ENCODE data around the gene ORM1. TPM values are rescaled to one million over a fixed set of nuclear protein-coding genes. Genes with fewer than 3 reads are reported as not detected.

The ORM1 gene
- total and polyA plus RNA-seq, 7 experiments from 2014 or later: 0.29 TPM; not detected in 6

- Mint-ChIP-seq H3K4me1 (peaks cover 68 to 99% (median 84%) of the 10 kb centered on the region in 7 donors), H3K4me3 (peak overlapping the region in 5 of 10 donors; percentile 29 to 98 (median 36)), H3K9me3 (no peaks in the 10 kb centered on the region), H3K36me3 (peaks cover 16 to 76% (median 59%) of the 10 kb centered on the region in 5 donors), H3K27ac (peak overlapping the region; percentile 70 to 98 (median 93)), H3K27me3 (no peaks in the 10 kb centered on the region)
- intact Hi-C loops (cut with micrococcal nuclease): no loop called here
- Histone ChIP-seq H3K4me3 (ENCODE audit: low read length) (no peak overlapping the region), H3K27me3 (ENCODE audit: control insufficient read depth in 2 of 2, insufficient read depth in 2 of 2, low read length in 2 of 2) (no peaks in the 10 kb centered on the region), H3K4me1 (ENCODE audit: control insufficient read depth in 2 of 2, insufficient read depth in 2 of 2, low read length in 2 of 2) (peaks cover 80 to 87% of the 10 kb centered on the region in 2 donors), H3K27ac (ENCODE audit: low read depth, low read length) (peak overlapping the region; percentile 63), H3K36me3 (ENCODE audit: control insufficient read depth in 2 of 3, insufficient read depth in 3 of 3, low read length in 3 of 3) (peaks cover 60 to 77% (median 75%) of the 10 kb centered on the region in 3 experiments), H3K9me3 (ENCODE audit: control insufficient read depth in 2 of 3, low read length in 3 of 3) (no peaks in the 10 kb centered on the region)
- POLR2A ChIA-PET: interaction anchor here (0.6 to 33.8 kb wide), 7 partner anchors 11 to 286 kb away, joined by 3 to 978 read pairs (median 3); partner anchors contain the start of gene AKNA
- ATAC-seq (no peak), DNase-seq (no peak)
- CTCF ChIA-PET: interaction anchor here (0.6 to 1.9 kb wide), 7 partner anchors 9 to 288 kb away, joined by 3 to 6 read pairs (median 4); partner anchors contain the start of gene AKNA
These were observed 42.3 kb downstream of the ORM1 start for GRCh38 chr9:114365194-114365593.

- Mint-ChIP-seq H3K4me3 (peak overlapping the region; percentile 62 to 98 (median 76)), H3K4me1 (peaks cover 65 to 99% (median 80%) of the 10 kb centered on the region in 7 donors), H3K36me3 (peaks cover 9 to 67% (median 45%) of the 10 kb centered on the region in 5 donors), H3K9me3 (no peaks in the 10 kb centered on the region), H3K27me3 (no peaks in the 10 kb centered on the region), H3K27ac (peak overlapping the region; percentile 70 to 98 (median 93))
- H3K4me1 ChIP-seq (ENCODE audit: control insufficient read depth in 2 of 2, insufficient read depth in 2 of 2, low read length in 2 of 2): peaks cover 89 to 94% of the 10 kb centered on the region in 2 donors
- ChIA-PET CTCF (interaction anchor here (1.5 to 2.1 kb wide), 4 partner anchors 15 to 226 kb away, joined by 3 to 8 read pairs (median 6); partner anchors contain the start of gene AKNA), POLR2A (interaction anchor here (0.7 to 33.8 kb wide), 4 partner anchors 12 to 226 kb away, joined by 3 to 978 read pairs (median 7); partner anchors contain the start of gene AKNA)
- ATAC-seq: peak; percentile 60
- H3K4me3 ChIP-seq (ENCODE audit: low read length): peak overlapping the region; percentile 17
- intact Hi-C loops (cut with micrococcal nuclease): loop anchor here in 1 of 2 donors (1.0 kb wide), 1 partner anchor 13 kb away; no protein-coding TSS in a partner anchor
- peak in 7 of 9 donors; percentile 40 to 69 (median 64) for DNase-seq
- H3K9me3 ChIP-seq (ENCODE audit: control insufficient read depth in 2 of 3, low read length in 3 of 3): no peaks in the 10 kb centered on the region
- peaks cover 46 to 73% (median 62%) of the 10 kb centered on the region in 3 experiments for H3K36me3 ChIP-seq (ENCODE audit: control insufficient read depth in 2 of 3, insufficient read depth in 3 of 3, low read length in 3 of 3)
- H3K27me3 ChIP-seq (ENCODE audit: control insufficient read depth in 2 of 2, insufficient read depth in 2 of 2, low read length in 2 of 2): no peaks in the 10 kb centered on the region
- H3K27ac ChIP-seq (ENCODE audit: low read depth, low read length): peak overlapping the region; percentile 69
These were observed 43.6 kb downstream of the ORM1 start for GRCh38 chr9:114366334-114367128.

GRCh38 chr9:114367366-114367765 is 44.5 kb downstream of the ORM1 start:
- peak overlapping the region; percentile 70 to 98 (median 93) for H3K27ac Mint-ChIP-seq
- H3K4me1 Mint-ChIP-seq: peaks cover 72 to 99% (median 88%) of the 10 kb centered on the region in 7 donors
- H3K36me3 Mint-ChIP-seq: peaks cover 9 to 67% (median 44%) of the 10 kb centered on the region in 5 donors
- Histone ChIP-seq H3K9me3 (ENCODE audit: control insufficient read depth in 2 of 3, low read length in 3 of 3) (no peaks in the 10 kb centered on the region), H3K36me3 (ENCODE audit: control insufficient read depth in 2 of 3, insufficient read depth in 3 of 3, low read length in 3 of 3) (peaks cover 38 to 65% (median 53%) of the 10 kb centered on the region in 3 experiments), H3K27ac (ENCODE audit: low read depth, low read length) (peak overlapping the region; percentile 69), H3K27me3 (ENCODE audit: control insufficient read depth in 2 of 2, insufficient read depth in 2 of 2, low read length in 2 of 2) (no peaks in the 10 kb centered on the region), H3K4me3 (ENCODE audit: low read length) (peak overlapping the region; percentile 17), H3K4me1 (ENCODE audit: control insufficient read depth in 2 of 2, insufficient read depth in 2 of 2, low read length in 2 of 2) (peaks cover 93 to 94% of the 10 kb centered on the region in 2 donors)
- intact Hi-C loops (cut with micrococcal nuclease): no loop called here
- H3K27me3 Mint-ChIP-seq: no peaks in the 10 kb centered on the region
- no peak for ATAC-seq
- ChIA-PET CTCF (interaction anchor here (0.8 to 2.1 kb wide), 4 partner anchors 13 to 38 kb away, joined by 3 to 8 read pairs (median 5); partner anchors contain the start of gene AKNA), POLR2A (interaction anchor here (0.6 to 33.8 kb wide), 4 partner anchors 13 to 24 kb away, joined by 3 to 978 read pairs (median 7); partner anchors contain the start of gene AKNA)
- DNase-seq: no peak
- peak overlapping the region in 9 of 10 donors; percentile 53 to 98 (median 72) for H3K4me3 Mint-ChIP-seq
- no peaks in the 10 kb centered on the region for H3K9me3 Mint-ChIP-seq

GRCh38 chr9:114367772-114368569 is 45.1 kb downstream of the ORM1 start:
- H3K4me1 Mint-ChIP-seq: peaks cover 69 to 100% (median 88%) of the 10 kb centered on the region in 7 donors
- ChIA-PET CTCF (interaction anchor here (0.7 to 2.1 kb wide), 8 partner anchors 13 to 285 kb away, joined by 3 to 8 read pairs (median 4); partner anchors contain the start of gene AKNA), POLR2A (interaction anchor here (0.6 to 33.8 kb wide), 6 partner anchors 8 to 219 kb away, joined by 3 to 978 read pairs (median 4); partner anchors contain the start of genes AKNA and ATP6V1G1)
- DNase-seq: no peak
- Histone ChIP-seq H3K9me3 (ENCODE audit: control insufficient read depth in 2 of 3, low read length in 3 of 3) (no peaks in the 10 kb centered on the region), H3K36me3 (ENCODE audit: control insufficient read depth in 2 of 3, insufficient read depth in 3 of 3, low read length in 3 of 3) (peaks cover 34 to 59% (median 48%) of the 10 kb centered on the region in 3 experiments), H3K27me3 (ENCODE audit: control insufficient read depth in 2 of 2, insufficient read depth in 2 of 2, low read length in 2 of 2) (no peaks in the 10 kb centered on the region), H3K4me3 (ENCODE audit: low read length) (peak overlapping the region; percentile 8), H3K27ac (ENCODE audit: low read depth, low read length) (peak overlapping the region; percentile 69), H3K4me1 (ENCODE audit: control insufficient read depth in 2 of 2, insufficient read depth in 2 of 2, low read length in 2 of 2) (peaks cover 93 to 96% of the 10 kb centered on the region in 2 donors)
- no peaks in the 10 kb centered on the region for H3K9me3 Mint-ChIP-seq
- H3K27me3 Mint-ChIP-seq: no peaks in the 10 kb centered on the region
- H3K36me3 Mint-ChIP-seq: peaks cover 9 to 67% (median 42%) of the 10 kb centered on the region in 5 donors
- no peak for ATAC-seq
- intact Hi-C loops (cut with micrococcal nuclease): no loop called here
- H3K4me3 Mint-ChIP-seq: peak overlapping the region; percentile 16 to 98 (median 68)
- peak overlapping the region; percentile 70 to 98 (median 93) for H3K27ac Mint-ChIP-seq

- Mint-ChIP-seq H3K4me1 (peaks cover 61 to 100% (median 85%) of the 10 kb centered on the region in 7 donors), H3K9me3 (no peaks in the 10 kb centered on the region), H3K4me3 (peak overlapping the region; percentile 1 to 98 (median 46)), H3K27me3 (no peaks in the 10 kb centered on the region), H3K27ac (peak overlapping the region; percentile 60 to 96 (median 82)), H3K36me3 (peaks cover 9 to 62% (median 38%) of the 10 kb centered on the region in 5 donors)
- POLR2A ChIA-PET: interaction anchor here (1.0 to 33.8 kb wide), 4 partner anchors 10 to 218 kb away, joined by 3 to 978 read pairs (median 4); partner anchors contain the start of genes AKNA and ATP6V1G1
- DNase-seq (no peak), ATAC-seq (peak; percentile 6)
- intact Hi-C loops (cut with micrococcal nuclease): no loop called here
- H3K36me3 ChIP-seq (ENCODE audit: control insufficient read depth in 2 of 3, insufficient read depth in 3 of 3, low read length in 3 of 3): peaks cover 19 to 58% (median 35%) of the 10 kb centered on the region in 3 experiments
- no peaks in the 10 kb centered on the region for H3K27me3 ChIP-seq (ENCODE audit: control insufficient read depth in 2 of 2, insufficient read depth in 2 of 2, low read length in 2 of 2)
- peak overlapping the region; percentile 70 for H3K27ac ChIP-seq (ENCODE audit: low read depth, low read length)
- CTCF ChIA-PET: interaction anchor here (0.7 to 1.4 kb wide), 5 partner anchors 14 to 284 kb away, joined by 3 to 6 read pairs (median 3); partner anchors contain the start of gene ATP6V1G1
- no peak overlapping the region for H3K4me3 ChIP-seq (ENCODE audit: low read length)
- H3K9me3 ChIP-seq (ENCODE audit: control insufficient read depth in 2 of 3, low read length in 3 of 3): no peaks in the 10 kb centered on the region
- H3K4me1 ChIP-seq (ENCODE audit: control insufficient read depth in 2 of 2, insufficient read depth in 2 of 2, low read length in 2 of 2): peaks cover 93 to 96% of the 10 kb centered on the region in 2 donors
These were observed 46.6 kb downstream of the ORM1 start for GRCh38 chr9:114369216-114370130.
